ENCODE data around the gene TNNC1.

- no peak for TF ChIP-seq CTCF (conservative IDR thresholded peaks at IDR 0.05; ENCODE audit: low read depth, low read length)
- no peak for TF ChIP-seq EZH2 (IDR thresholded peaks at IDR 0.05; ENCODE audit: borderline replicate concordance, low read depth, low read length, poor library complexity, severe bottlenecking)
Observed at GRCh38 chr3:52405066-52405465, 48.8 kb downstream of the TNNC1 start.

Measured in A673 (cell line).